Breast epithelium (tissue), 4 donors: ENCODE results near the gene SNX13. TPM values are rescaled to one million over a fixed set of nuclear protein-coding genes. Genes with fewer than 3 reads are reported as not detected.
"Not testable (repeated sequence)": the region's sequence is repeated elsewhere in the genome, so short reads cannot be mapped to it uniquely, and the experiment has no call there.

Experiments used
- DNase-seq, 2 donors: peaks; one replicate each; pipeline ENCODE4 v3.0.0-alpha.2; 2019; ENCODE audit warnings: low spot score in 2 of 2
- H3K27ac ChIP-seq, 2 donors: fragments of 200-600 bp; sonication (generic) in 1 of 2; one replicate each; pipeline ENCODE4 v1.5.1; 2016 to 2019; ENCODE audit warnings: mild to moderate bottlenecking in 1 of 2
- H3K27me3 ChIP-seq, 2 donors: fragments of 200-600 bp; sonication (generic) in 1 of 2; one replicate each; pipeline versions ENCODE4 v1.5.1 to v1.6.0; 2017 to 2019; ENCODE audit warnings: control low read depth in 1 of 2, mild to moderate bottlenecking in 1 of 2
- H3K36me3 ChIP-seq: fragments of 200-600 bp; one replicate; pipeline ENCODE4 v1.5.1; 2019
- H3K4me1 ChIP-seq, 2 donors: fragments of 200-600 bp; sonication (generic); one replicate each; pipeline ENCODE4 v1.5.1; 2016 to 2019; ENCODE audit warnings: control low read depth in 1 of 2
- H3K4me3 ChIP-seq, 3 donors: fragments of 200-600 bp; sonication (generic); 1 replicate in 2 of 3; 2 replicates in 1 of 3; pipeline ENCODE4 v1.5.1; 2016 to 2019; ENCODE audit warnings: mild to moderate bottlenecking in 3 of 3, moderate library complexity in 2 of 3
- H3K9me3 ChIP-seq, 2 donors: fragments of 200-600 bp; sonication (generic) in 1 of 2; one replicate each; pipeline ENCODE4 v1.5.1; 2016 to 2019; ENCODE audit warnings: control low read depth in 1 of 2
- POLR2A ChIP-seq: fragments of 450-650 bp; IDR thresholded peaks from one replicate; pipeline ENCODE4 v1.6.1; 2016; ENCODE audit warnings: antibody characterized with exemption, mild to moderate bottlenecking, moderate library complexity
- POLR2AphosphoS5 ChIP-seq, 3 donors: sonication (generic); formaldehyde crosslinking; IDR thresholded peaks; one replicate each; pipeline ENCODE4 v1.6.1; 2017; ENCODE audit warnings: antibody characterized with exemption in 3 of 3
- intact Hi-C: fragments of 100-400 bp; cut with DNase I; formaldehyde crosslinking; loops from one replicate; pipeline ENCODE4 v1.15.1; 2023; ENCODE audit warnings: low total_unique reads
- total RNA-seq, 3 donors: library from RNA; depleted of rRNA; stranded (reverse); fragments of >200 nt; gene quantifications; one replicate each; pipeline ENCODE4 v1.1.0, GENCODE V29; 2016
- TF ChIP-seq, protein P1 (sequence below), 3 donors: fragments of 450-650 bp; IDR thresholded peaks; one replicate each; pipeline ENCODE4 v1.5.1; 2016 to 2017; ENCODE audit warnings: antibody characterized with exemption in 3 of 3, mild to moderate bottlenecking in 3 of 3, moderate library complexity in 3 of 3

SNX13 gene
- total RNA-seq, 3 donors from 2014 or later, result 62.6 to 89.9 (median 72.8) TPM

DNA sequence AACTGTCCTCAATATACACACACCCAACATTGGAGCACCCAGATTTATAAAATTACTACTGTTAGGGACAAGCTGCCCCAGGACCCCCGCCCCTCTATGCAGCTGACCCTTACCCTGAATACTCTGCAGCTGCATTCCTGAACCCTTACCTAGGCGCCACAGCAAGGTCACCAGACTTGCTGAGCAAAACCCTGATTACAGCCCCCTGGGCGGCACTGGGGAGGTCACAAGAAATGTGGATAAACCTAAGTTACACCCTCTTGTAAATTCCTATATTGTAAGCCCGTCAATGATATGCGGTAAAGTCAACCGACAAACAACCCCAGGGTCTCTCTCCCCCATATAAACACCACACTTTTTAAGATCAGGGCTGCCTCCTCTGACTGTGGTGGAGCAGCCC lies 25.1 kb downstream of the SNX13 start:
- TF ChIP-seq POLR2AphosphoS5 (IDR thresholded peaks at IDR 0.05) (no peak), POLR2A (no peak)
- TF ChIP-seq, protein P1, sequence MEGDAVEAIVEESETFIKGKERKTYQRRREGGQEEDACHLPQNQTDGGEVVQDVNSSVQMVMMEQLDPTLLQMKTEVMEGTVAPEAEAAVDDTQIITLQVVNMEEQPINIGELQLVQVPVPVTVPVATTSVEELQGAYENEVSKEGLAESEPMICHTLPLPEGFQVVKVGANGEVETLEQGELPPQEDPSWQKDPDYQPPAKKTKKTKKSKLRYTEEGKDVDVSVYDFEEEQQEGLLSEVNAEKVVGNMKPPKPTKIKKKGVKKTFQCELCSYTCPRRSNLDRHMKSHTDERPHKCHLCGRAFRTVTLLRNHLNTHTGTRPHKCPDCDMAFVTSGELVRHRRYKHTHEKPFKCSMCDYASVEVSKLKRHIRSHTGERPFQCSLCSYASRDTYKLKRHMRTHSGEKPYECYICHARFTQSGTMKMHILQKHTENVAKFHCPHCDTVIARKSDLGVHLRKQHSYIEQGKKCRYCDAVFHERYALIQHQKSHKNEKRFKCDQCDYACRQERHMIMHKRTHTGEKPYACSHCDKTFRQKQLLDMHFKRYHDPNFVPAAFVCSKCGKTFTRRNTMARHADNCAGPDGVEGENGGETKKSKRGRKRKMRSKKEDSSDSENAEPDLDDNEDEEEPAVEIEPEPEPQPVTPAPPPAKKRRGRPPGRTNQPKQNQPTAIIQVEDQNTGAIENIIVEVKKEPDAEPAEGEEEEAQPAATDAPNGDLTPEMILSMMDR (IDR thresholded peaks at IDR 0.05), result no peak
- Histone ChIP-seq H3K36me3 (no peaks in the 10 kb centered on the region), H3K27me3 (no peaks in the 10 kb centered on the region), H3K4me3 (no peak overlapping the region), H3K27ac (no peak overlapping the region), H3K9me3 (no peaks in the 10 kb centered on the region), H3K4me1 (no peaks in the 10 kb centered on the region)
- intact Hi-C loops, result no loop called here
- no peak for DNase-seq

DNA sequence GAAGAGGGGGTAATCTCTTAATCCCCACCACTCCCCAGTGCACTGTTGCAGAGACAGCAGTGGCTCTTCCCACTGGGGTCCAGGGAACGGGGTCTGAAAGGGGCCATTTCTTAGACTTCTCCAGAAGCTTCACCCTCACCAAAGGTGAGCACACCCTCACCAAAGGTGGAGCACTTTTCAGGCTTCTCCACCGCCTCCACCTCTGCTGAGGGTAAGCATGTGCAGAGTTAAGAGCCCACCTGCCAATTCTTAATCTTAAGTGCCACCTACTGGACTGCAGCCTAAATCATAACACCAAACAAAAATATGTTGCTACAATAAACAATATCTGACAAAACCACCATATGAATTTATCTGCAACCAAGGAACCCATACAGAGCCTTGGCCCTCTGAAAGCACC lies 27.0 kb downstream of the SNX13 start:
- intact Hi-C loops, result no loop called here
- Histone ChIP-seq H3K4me3 (no peak overlapping the region), H3K9me3 (no peaks in the 10 kb centered on the region), H3K27ac (no peak overlapping the region), H3K36me3 (no peaks in the 10 kb centered on the region), H3K4me1 (no peaks in the 10 kb centered on the region), H3K27me3 (no peaks in the 10 kb centered on the region)
- TF ChIP-seq POLR2A (no peak), POLR2AphosphoS5 (IDR thresholded peaks at IDR 0.05) (no peak)
- TF ChIP-seq, protein P1 (IDR thresholded peaks at IDR 0.05), result no peak
- no peak for DNase-seq

DNA sequence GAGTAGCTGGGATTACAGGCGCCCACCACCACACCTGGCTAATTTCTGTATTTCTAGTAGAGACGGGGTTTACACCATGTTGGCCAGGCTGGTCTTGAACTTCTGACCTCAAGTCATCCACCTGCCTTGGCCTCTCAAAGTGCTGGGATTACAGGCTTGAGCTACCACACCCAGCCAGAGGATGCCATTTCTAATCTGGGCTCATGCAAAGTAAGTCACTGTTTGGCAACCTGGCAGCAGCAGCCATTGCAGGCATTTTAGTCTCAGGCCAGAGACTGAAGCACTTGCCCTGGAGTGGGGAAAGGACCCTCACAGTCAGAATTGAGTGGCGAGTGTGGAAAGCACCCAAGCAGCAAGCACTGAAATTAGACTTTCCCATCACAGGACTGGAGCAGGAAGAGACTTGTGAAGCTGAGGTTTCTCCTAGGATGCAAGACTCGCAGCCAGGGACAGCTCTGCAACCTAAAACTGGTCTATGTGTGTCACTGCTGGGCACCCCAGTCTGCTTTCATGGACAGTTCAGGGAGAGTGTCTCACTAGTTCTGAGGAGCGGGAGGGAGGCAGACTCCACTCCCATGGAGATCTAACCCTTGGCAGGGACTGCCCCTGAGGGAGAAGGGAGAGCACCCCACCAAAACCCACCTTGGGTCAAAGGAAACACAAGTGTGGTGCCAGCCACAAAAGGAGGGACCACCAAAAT lies 27.6 kb downstream of the SNX13 start:
- H3K27ac ChIP-seq, result no peak overlapping the region
- H3K9me3 ChIP-seq, result no peaks in the 10 kb centered on the region
- intact Hi-C loops, result no loop called here
- H3K4me1 ChIP-seq, result no peaks in the 10 kb centered on the region
- no peaks in the 10 kb centered on the region for H3K27me3 ChIP-seq
- no peak overlapping the region for H3K4me3 ChIP-seq
- TF ChIP-seq POLR2A (no peak), POLR2AphosphoS5 (IDR thresholded peaks at IDR 0.05) (no peak)
- TF ChIP-seq, protein P1 (IDR thresholded peaks at IDR 0.05), result no peak
- no peaks in the 10 kb centered on the region for H3K36me3 ChIP-seq
- no peak for DNase-seq

DNA sequence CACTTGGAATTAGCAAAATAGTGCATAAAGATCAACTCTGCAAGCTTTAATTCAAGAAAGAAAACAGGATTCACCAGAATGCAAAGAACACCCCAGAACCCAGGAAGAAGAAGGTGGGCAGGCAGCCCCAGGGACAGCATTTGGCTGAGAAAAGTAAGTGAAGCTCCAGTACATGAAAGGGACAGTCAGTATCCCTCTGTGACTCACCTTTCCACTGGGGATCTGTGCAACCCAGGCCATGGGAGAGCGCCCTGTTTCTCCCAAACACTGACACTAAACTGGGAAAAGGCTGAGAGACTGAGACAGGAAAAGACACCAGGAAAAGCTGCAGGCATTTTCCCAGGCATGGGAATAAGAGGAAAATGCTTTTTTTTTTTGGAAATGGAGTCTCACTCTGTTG lies 28.2 kb downstream of the SNX13 start:
- H3K4me1 ChIP-seq, result no peaks in the 10 kb centered on the region
- no peaks in the 10 kb centered on the region for H3K9me3 ChIP-seq
- no peaks in the 10 kb centered on the region for H3K36me3 ChIP-seq
- no peaks in the 10 kb centered on the region for H3K27me3 ChIP-seq
- H3K27ac ChIP-seq, result no peak overlapping the region
- DNase-seq, result no peak
- TF ChIP-seq, protein P1 (IDR thresholded peaks at IDR 0.05), result no peak
- TF ChIP-seq POLR2A (no peak), POLR2AphosphoS5 (IDR thresholded peaks at IDR 0.05) (no peak)
- H3K4me3 ChIP-seq, result no peak overlapping the region
- intact Hi-C loops, result no loop called here

DNA sequence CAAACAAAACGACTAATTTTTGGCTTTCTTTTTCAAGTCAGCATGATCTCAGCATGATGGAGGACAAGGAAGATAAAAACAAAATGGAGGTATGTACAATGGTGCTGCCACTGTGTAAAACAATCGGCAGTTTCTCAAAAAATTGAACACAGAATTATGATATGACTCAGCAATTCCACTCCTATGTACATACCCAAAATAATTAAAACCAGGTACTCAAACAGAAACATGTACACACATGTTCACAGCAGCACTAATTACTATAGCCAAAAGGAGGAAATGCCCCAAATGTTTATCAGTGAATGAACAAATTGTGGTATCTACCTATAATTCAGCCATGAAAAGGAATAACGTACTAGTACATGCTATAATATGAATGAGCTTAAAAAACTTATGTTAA lies 29.9 kb downstream of the SNX13 start:
- H3K4me3 ChIP-seq, result no peak overlapping the region
- H3K4me1 ChIP-seq, result no peaks in the 10 kb centered on the region
- DNase-seq, result no peak
- no peaks in the 10 kb centered on the region for H3K9me3 ChIP-seq
- H3K27ac ChIP-seq, result no peak overlapping the region
- H3K27me3 ChIP-seq, result no peaks in the 10 kb centered on the region
- intact Hi-C loops, result no loop called here
- TF ChIP-seq, protein P1 (IDR thresholded peaks at IDR 0.05), result no peak
- TF ChIP-seq POLR2A, result no peak
- TF ChIP-seq POLR2AphosphoS5 (IDR thresholded peaks at IDR 0.05), result no peak
- no peaks in the 10 kb centered on the region for H3K36me3 ChIP-seq

DNA sequence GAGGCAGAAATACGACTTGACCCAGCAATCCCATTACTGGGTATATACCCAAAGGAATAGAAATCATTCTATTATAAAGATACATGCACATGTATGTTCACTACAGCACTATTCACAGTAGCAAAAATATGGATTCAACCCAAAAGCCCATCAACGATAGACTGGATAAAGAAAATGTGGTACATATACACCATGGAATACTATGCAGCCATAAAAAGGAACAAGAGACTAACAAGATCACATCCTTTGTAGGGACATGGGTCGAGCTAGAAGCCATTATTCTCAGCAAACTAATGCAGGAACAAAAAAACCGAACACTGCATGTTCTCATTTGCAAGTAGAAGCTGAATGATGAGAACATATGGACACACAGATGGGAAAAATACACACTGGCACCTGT lies 31.0 kb downstream of the SNX13 start:
- H3K4me1 ChIP-seq, H3K27me3 ChIP-seq, H3K9me3 ChIP-seq, H3K27ac ChIP-seq, DNase-seq, intact Hi-C loops, H3K4me3 ChIP-seq, H3K36me3 ChIP-seq: not testable (repeated sequence)
